Eye (tissue), 1 donor: ENCODE measurements around the gene FAM174A.

ENCODE experiments used
- DNase-seq: peaks from one replicate; pipeline ENCODE4 v3.0.0-alpha.2; 2015

FAM174A gene

GRCh38 chr5:100535060-100536005 lies at the start of gene FAM174A:
FAM174A (plus strand) TSS chr5:100535374; CDS start chr5:100535531, 157 bp downstream.
- DNase-seq: peak; percentile 100

- peak; percentile 17 for DNase-seq
Observed at GRCh38 chr5:100493996-100494395, 41.2 kb upstream of the FAM174A start.

- DNase-seq: no peak
Observed at GRCh38 chr5:100496296-100496695, 38.9 kb upstream of the FAM174A start.

GRCh38 chr5:100502684-100503083 lies 32.5 kb upstream of the FAM174A start:
- peak; percentile 63 for DNase-seq

GRCh38 chr5:100505984-100506670 lies 29.0 kb upstream of the FAM174A start:
- no peak for DNase-seq

- DNase-seq: no peak
Observed at GRCh38 chr5:100516285-100516684, 18.9 kb upstream of the FAM174A start.

GRCh38 chr5:100517301-100517974 lies 17.7 kb upstream of the FAM174A start:
- DNase-seq: no peak

GRCh38 chr5:100518377-100518776 lies 16.8 kb upstream of the FAM174A start:
- no peak for DNase-seq

GRCh38 chr5:100519075-100519474 lies 16.1 kb upstream of the FAM174A start:
- no peak for DNase-seq

GRCh38 chr5:100520348-100520747 lies 14.8 kb upstream of the FAM174A start:
- no peak for DNase-seq

GRCh38 chr5:100537946-100538345 lies 2.8 kb downstream of the FAM174A start:
- DNase-seq: no peak

GRCh38 chr5:100539519-100539918 lies 4.3 kb downstream of the FAM174A start:
- no peak for DNase-seq

- DNase-seq: no peak
Observed at GRCh38 chr5:100542086-100542485, 6.9 kb downstream of the FAM174A start.

GRCh38 chr5:100546001-100546400 lies 10.8 kb downstream of the FAM174A start:
- no peak for DNase-seq

- no peak for DNase-seq
Observed at GRCh38 chr5:100550531-100551051, 15.4 kb downstream of the FAM174A start.

GRCh38 chr5:100551183-100551582 lies 16.0 kb downstream of the FAM174A start:
- DNase-seq: no peak

GRCh38 chr5:100553209-100553608 lies 18.0 kb downstream of the FAM174A start:
- DNase-seq: no peak

GRCh38 chr5:100560860-100561259 lies 25.7 kb downstream of the FAM174A start:
- DNase-seq: no peak

GRCh38 chr5:100562821-100563220 lies 27.6 kb downstream of the FAM174A start:
- DNase-seq: no peak

- DNase-seq: no peak
Observed at GRCh38 chr5:100566382-100567141, 31.4 kb downstream of the FAM174A start.

- DNase-seq: no peak
Observed at GRCh38 chr5:100574716-100575115, 39.5 kb downstream of the FAM174A start.

GRCh38 chr5:100575815-100576214 lies 40.6 kb downstream of the FAM174A start:
- DNase-seq: no peak
